ENCODE data around the gene NCK2. TPM values are rescaled to one million over a fixed set of nuclear protein-coding genes. Genes with fewer than 3 reads are reported as not detected.

Gene NCK2
- total RNA-seq, 2 experiments from 2014 or later, result 84.7 to 87.5 TPM

DNA sequence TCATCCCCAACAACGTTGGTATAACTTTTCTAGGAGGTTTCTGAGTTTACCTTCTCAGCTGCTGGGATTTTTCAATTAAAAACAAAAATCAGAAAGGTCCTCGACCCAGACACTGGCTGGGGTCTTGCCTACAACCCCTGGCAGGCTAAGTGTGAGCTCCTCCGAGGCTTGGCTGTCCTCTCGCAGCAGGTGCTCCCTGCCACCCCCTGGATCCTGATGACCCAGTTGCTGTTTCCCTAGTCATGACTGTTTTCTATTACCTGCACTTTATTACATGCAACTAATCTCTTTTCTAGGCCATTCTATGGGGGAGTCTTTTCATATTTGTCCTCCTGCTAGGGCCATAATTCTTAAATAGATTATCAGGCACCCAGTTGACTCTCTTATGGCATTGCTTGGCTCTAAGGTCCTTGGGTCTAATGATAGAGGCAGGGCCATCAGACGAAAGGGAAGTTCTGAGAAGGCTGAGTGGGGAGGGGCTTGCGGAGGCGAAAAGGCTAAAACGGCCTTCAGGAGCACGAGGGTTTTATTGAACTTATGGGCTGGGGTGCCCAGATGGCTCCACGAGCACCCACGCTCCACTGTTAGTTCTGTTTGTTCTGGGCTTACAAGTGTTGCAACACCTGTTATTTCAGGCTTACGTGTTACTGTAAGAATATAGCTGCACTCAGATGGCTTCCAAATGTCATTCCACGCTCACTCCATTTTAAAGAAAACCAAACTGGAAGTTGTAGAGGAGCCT is 166.0 kb downstream of the NCK2 start:
- POLR2A ChIA-PET, result no interaction called here
- peaks cover 4% of the 10 kb centered on the region for H3K36me3 Mint-ChIP-seq (ENCODE audit: low read depth)
- no peak for DNase-seq
- intact Hi-C loops (cut with DNase I, micrococcal nuclease), result no loop called here
- no peak overlapping the region for H3K4me3 Mint-ChIP-seq
- no peak overlapping the region for H3K27ac Mint-ChIP-seq
- peaks cover 11% of the 10 kb centered on the region for H3K9me3 Mint-ChIP-seq (ENCODE audit: low read depth)
- CTCF ChIA-PET, result interaction anchor here (1.5 kb wide), 1 partner anchor 13 kb away, joined by 3 read pairs; no protein-coding TSS in a partner anchor
- ATAC-seq, result no peak
- peaks cover 40% of the 10 kb centered on the region for H3K4me1 Mint-ChIP-seq
- no peaks in the 10 kb centered on the region for H3K27me3 Mint-ChIP-seq

DNA sequence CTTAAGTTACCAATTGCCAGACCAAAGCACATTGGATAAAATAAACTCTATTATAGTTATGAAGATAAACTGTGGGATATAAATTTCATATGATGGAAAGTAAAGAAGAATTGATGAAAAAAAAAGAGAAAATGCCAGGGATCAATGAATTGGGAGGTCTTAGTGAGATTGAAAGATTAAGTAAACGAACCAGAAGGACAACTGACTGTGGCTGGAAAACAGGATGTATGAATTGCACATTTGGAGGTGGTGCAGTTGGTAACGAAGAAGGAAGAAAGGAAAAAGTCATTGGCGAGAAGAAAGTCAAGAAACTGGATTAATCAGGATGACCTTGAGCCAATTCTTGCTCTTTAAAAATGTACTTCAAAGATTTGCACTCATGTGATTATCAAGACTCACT is 166.7 kb downstream of the NCK2 start:
- Mint-ChIP-seq H3K4me3 (no peak overlapping the region), H3K27me3 (no peaks in the 10 kb centered on the region), H3K27ac (peak overlapping the region; percentile 80), H3K9me3 (ENCODE audit: low read depth) (peaks cover 11% of the 10 kb centered on the region), H3K36me3 (ENCODE audit: low read depth) (peaks cover 4% of the 10 kb centered on the region), H3K4me1 (peaks cover 32% of the 10 kb centered on the region)
- intact Hi-C loops (cut with DNase I, micrococcal nuclease), result no loop called here
- ChIA-PET POLR2A (no interaction called here), CTCF (no interaction called here)
- no peak for DNase-seq
- ATAC-seq, result no peak

DNA sequence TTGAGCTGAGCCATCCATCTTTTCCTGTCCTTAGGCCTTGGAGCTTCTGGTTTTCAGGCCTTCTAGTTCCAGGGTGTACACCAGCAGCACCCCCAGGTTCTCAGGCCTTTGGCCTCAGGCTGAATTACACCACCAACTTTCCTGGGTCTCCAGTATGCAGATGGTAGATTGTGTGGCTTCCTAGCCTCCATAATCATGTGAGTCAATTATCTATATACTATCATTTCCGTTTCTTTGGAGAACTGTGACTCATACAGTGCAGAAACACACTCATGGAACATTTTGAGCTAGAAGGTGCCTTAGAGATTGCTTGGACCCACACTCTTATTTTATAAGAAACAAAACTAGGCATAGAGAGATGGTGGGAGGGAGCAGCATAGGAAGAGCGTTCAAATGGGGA is 167.4 kb downstream of the NCK2 start:
- DNase-seq, result no peak
- H3K9me3 Mint-ChIP-seq (ENCODE audit: low read depth), result peaks cover 11% of the 10 kb centered on the region
- H3K27me3 Mint-ChIP-seq, result no peaks in the 10 kb centered on the region
- peaks cover 4% of the 10 kb centered on the region for H3K36me3 Mint-ChIP-seq (ENCODE audit: low read depth)
- no peak overlapping the region for H3K4me3 Mint-ChIP-seq
- H3K4me1 Mint-ChIP-seq, result peaks cover 26% of the 10 kb centered on the region
- intact Hi-C loops (cut with DNase I, micrococcal nuclease), result no loop called here
- POLR2A ChIA-PET, result interaction anchor here (0.5 kb wide), 1 partner anchor 11 kb away, joined by 3 read pairs; no protein-coding TSS in a partner anchor
- ATAC-seq, result peak; percentile 95
- peak overlapping the region; percentile 80 for H3K27ac Mint-ChIP-seq
- CTCF ChIA-PET, result no interaction called here

DNA sequence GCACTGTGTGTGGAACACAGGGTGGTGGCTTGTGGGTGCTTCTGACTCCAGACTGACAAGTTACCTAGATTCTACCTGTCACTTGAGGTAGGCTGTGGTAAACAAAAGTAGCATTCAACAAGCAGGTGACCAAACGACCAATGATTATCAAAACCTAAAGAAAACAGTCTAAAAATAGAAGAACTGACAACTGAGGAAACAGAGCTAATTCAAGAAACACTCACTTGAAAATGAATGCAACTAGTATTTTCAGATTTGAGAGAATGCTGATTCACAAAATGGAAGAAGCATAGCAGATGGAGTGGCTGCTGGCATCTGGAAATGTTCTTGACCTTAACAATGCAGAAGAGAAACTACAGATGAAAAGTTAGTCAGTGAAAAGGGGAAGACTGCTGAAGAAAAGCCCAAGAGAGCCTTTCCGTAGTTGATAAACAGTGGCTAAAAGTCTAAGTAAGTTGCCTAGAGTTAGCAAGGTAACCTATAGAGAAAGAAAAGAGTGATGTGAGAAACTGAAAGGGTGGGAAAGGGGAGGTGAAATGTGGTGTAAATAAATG is 170.4 kb downstream of the NCK2 start:
- Mint-ChIP-seq H3K4me3 (no peak overlapping the region), H3K27me3 (no peaks in the 10 kb centered on the region), H3K36me3 (ENCODE audit: low read depth) (peaks cover 4% of the 10 kb centered on the region), H3K9me3 (ENCODE audit: low read depth) (peaks cover 11% of the 10 kb centered on the region), H3K27ac (no peak overlapping the region), H3K4me1 (peaks cover 32% of the 10 kb centered on the region)
- CTCF ChIA-PET, result interaction anchor here (0.6 kb wide), 1 partner anchor 13 kb away, joined by 3 read pairs; no protein-coding TSS in a partner anchor
- DNase-seq, result no peak
- intact Hi-C loops (cut with DNase I, micrococcal nuclease), result no loop called here
- ATAC-seq, result no peak
- POLR2A ChIA-PET, result no interaction called here

DNA sequence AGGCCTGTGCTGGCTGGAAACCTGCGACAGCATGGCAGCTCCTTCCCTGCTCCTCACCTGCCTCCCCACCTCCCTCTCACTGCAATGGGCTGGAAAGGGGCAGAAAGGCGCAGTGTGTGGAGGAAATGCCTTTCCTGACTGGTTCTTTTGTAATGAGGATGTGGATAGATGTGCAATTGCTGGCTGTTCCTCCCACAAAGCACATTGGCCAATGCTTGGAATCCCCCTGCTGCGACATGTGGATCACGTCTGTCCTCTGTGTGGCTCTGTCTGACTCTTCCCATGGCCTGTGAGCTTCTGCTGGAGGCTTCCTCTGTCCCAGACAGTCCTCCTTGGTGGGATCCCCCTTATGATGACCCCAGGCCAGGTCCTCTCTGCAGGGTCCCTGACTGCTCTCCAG is 172.5 kb downstream of the NCK2 start:
- DNase-seq, result no peak
- ATAC-seq, result no peak
- Mint-ChIP-seq H3K9me3 (ENCODE audit: low read depth) (peaks cover 18% of the 10 kb centered on the region), H3K36me3 (ENCODE audit: low read depth) (peaks cover 6% of the 10 kb centered on the region), H3K27ac (no peak overlapping the region), H3K27me3 (no peaks in the 10 kb centered on the region), H3K4me3 (no peak overlapping the region), H3K4me1 (peaks cover 24% of the 10 kb centered on the region)
- ChIA-PET CTCF (no interaction called here), POLR2A (no interaction called here)
- intact Hi-C loops (cut with DNase I, micrococcal nuclease), result no loop called here

DNA sequence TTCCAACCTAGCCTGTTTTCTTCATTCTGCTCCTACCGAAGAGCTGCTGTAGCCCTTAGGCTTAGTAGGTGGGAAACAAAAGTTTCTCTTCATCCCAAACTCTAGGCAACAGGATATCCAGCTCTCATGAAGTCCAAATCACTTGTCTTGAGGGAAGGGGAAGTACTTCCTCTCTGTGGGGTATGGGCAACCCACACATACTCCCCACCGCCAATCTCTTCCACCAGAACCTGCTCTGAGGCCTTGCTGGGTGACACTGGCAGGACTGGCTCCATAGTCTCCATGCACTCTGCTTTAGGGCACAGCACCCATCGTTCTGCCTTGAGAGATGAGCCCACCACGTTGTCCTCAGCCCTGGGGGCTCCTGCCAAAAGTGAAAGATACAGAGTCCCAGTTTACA is 173.0 kb downstream of the NCK2 start:
- no peak overlapping the region for H3K4me3 Mint-ChIP-seq
- intact Hi-C loops (cut with DNase I, micrococcal nuclease), result no loop called here
- H3K27ac Mint-ChIP-seq, result no peak overlapping the region
- no peak for ATAC-seq
- POLR2A ChIA-PET, result no interaction called here
- CTCF ChIA-PET, result no interaction called here
- H3K36me3 Mint-ChIP-seq (ENCODE audit: low read depth), result peaks cover 8% of the 10 kb centered on the region
- H3K4me1 Mint-ChIP-seq, result peaks cover 19% of the 10 kb centered on the region
- H3K9me3 Mint-ChIP-seq (ENCODE audit: low read depth), result peaks cover 21% of the 10 kb centered on the region
- no peak for DNase-seq
- H3K27me3 Mint-ChIP-seq, result no peaks in the 10 kb centered on the region

DNA sequence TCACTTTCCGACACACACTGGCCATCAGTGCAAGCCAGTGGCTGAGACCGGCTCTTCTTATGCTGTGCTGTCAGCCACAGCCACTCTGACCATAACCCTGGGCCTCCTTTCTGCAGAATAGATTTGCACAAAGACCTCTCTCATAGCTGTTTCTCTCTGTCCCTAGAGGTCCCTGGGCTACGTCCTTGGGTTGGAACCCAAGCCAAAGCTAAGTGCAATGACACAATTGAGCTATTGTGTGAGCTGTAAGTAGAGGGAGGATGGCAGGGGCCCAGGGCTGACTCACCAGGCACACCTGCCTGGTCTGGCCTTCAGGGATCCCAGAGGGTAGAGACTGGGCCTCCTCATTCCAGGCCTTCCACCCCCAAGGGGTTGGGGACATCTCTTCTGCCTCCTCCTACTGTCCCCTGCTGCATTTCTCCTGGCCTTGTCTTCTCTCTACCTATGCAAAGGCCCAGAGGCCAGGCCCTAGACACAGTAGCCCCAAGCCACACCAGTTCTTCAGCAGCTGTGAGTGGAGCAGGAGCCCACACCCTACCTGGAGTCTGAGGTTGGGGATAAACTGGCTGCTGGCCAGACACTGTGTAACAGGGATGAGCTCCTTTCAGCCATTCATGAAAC is 174.6 kb downstream of the NCK2 start:
- Mint-ChIP-seq H3K4me3 (no peak overlapping the region), H3K27me3 (no peaks in the 10 kb centered on the region), H3K36me3 (ENCODE audit: low read depth) (peaks cover 7% of the 10 kb centered on the region), H3K9me3 (ENCODE audit: low read depth) (peaks cover 19% of the 10 kb centered on the region), H3K4me1 (peaks cover 26% of the 10 kb centered on the region), H3K27ac (no peak overlapping the region)
- ChIA-PET POLR2A (interaction anchor here (0.6 kb wide), 1 partner anchor 15 kb away, joined by 4 read pairs; no protein-coding TSS in a partner anchor), CTCF (interaction anchor here (0.6 to 1.4 kb wide), 7 partner anchors 11 to 44 kb away, joined by 3 to 6 read pairs (median 4); no protein-coding TSS in a partner anchor)
- DNase-seq (no peak), ATAC-seq (peak; percentile 39)
- intact Hi-C loops (cut with DNase I, micrococcal nuclease), result no loop called here

DNA sequence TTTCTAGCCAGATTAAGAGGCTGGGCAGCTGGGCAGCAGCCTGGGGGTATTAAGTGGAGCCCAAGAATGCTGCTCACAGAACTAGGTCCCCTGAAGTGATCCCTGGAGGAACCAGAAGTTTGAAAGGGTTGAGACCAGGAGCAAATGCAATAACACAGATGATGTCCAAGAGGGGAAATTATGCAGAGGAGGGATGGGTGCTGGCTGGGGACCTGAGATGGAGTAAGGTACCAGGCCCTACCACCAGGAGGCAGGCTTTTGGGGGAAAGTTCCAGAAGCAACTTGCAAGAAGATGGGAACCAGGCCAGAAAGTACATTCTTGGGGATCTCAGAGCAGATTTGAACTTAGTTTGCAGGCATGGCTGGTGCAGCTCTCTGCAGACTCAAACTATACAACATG is 175.1 kb downstream of the NCK2 start:
- Mint-ChIP-seq H3K4me3 (no peak overlapping the region), H3K27ac (no peak overlapping the region), H3K36me3 (ENCODE audit: low read depth) (peaks cover 5% of the 10 kb centered on the region), H3K4me1 (peaks cover 31% of the 10 kb centered on the region), H3K9me3 (ENCODE audit: low read depth) (peaks cover 17% of the 10 kb centered on the region), H3K27me3 (no peaks in the 10 kb centered on the region)
- intact Hi-C loops (cut with DNase I, micrococcal nuclease), result loop anchor here in 1 of 2 experiments (1.0 kb wide), 1 partner anchor 165 kb away; no protein-coding TSS in a partner anchor
- ChIA-PET CTCF (interaction anchor here (0.7 to 1.4 kb wide), 7 partner anchors 10 to 45 kb away, joined by 3 to 6 read pairs (median 4); no protein-coding TSS in a partner anchor), POLR2A (no interaction called here)
- peak; percentile 72 for ATAC-seq
- peak; percentile 74 for DNase-seq

DNA sequence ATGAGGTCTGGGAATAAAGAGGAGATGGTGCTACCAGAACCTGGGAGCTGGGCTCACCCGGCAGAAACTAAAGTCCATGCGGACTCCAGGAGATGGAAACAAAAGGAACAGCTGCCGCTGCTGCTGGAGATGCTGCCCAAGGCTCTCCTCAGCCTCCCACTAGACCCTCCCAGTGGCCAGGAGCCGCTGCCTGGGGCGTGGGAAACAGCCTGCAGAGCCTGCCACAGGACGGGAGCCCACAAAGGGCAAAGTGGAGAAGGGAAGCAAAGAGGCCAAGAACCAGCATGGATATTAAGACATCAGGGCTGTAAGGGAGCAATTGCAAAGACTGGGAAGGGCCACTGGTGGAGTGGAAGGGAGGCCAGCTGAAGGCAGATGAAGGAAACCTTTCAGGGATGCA is 179.6 kb downstream of the NCK2 start:
- H3K27me3 Mint-ChIP-seq, result no peaks in the 10 kb centered on the region
- ChIA-PET CTCF (interaction anchor here (1.1 to 1.3 kb wide), 2 partner anchors 14 to 144 kb away, joined by 3 to 4 read pairs; no protein-coding TSS in a partner anchor), POLR2A (no interaction called here)
- peaks cover 4% of the 10 kb centered on the region for H3K36me3 Mint-ChIP-seq (ENCODE audit: low read depth)
- ATAC-seq (no peak), DNase-seq (no peak)
- no peak overlapping the region for H3K4me3 Mint-ChIP-seq
- peaks cover 13% of the 10 kb centered on the region for H3K9me3 Mint-ChIP-seq (ENCODE audit: low read depth)
- peaks cover 56% of the 10 kb centered on the region for H3K4me1 Mint-ChIP-seq
- intact Hi-C loops (cut with DNase I, micrococcal nuclease), result no loop called here
- H3K27ac Mint-ChIP-seq, result no peak overlapping the region

DNA sequence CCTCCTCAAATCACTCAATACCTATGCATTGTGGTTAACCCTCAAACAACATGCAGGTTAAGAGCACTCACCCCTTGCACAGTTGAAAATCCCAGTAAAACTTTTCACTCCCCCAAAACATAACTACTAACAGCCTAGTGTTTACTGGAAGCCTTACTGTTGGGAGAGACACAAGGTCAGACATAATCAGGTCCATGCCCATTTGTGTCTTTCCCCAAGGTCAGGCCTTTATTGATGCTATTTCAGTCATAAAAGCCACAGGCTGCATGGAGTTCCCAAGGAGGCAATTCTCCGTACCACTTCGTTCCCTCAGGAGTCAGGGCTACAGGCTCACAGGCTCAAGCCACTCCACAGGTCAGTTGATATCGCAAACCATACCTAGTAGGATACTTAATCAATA is 180.2 kb downstream of the NCK2 start:
- H3K4me3 Mint-ChIP-seq, result no peak overlapping the region
- POLR2A ChIA-PET, result no interaction called here
- H3K9me3 Mint-ChIP-seq (ENCODE audit: low read depth), result peaks cover 13% of the 10 kb centered on the region
- no peak overlapping the region for H3K27ac Mint-ChIP-seq
- H3K27me3 Mint-ChIP-seq, result no peaks in the 10 kb centered on the region
- peaks cover 4% of the 10 kb centered on the region for H3K36me3 Mint-ChIP-seq (ENCODE audit: low read depth)
- intact Hi-C loops (cut with DNase I, micrococcal nuclease), result loop anchor here in 1 of 2 experiments (5.0 kb wide), 1 partner anchor 53 kb away; no protein-coding TSS in a partner anchor
- ATAC-seq (no peak), DNase-seq (no peak)
- CTCF ChIA-PET, result interaction anchor here (1.3 kb wide), 1 partner anchor 143 kb away, joined by 4 read pairs; no protein-coding TSS in a partner anchor
- peaks cover 58% of the 10 kb centered on the region for H3K4me1 Mint-ChIP-seq

DNA sequence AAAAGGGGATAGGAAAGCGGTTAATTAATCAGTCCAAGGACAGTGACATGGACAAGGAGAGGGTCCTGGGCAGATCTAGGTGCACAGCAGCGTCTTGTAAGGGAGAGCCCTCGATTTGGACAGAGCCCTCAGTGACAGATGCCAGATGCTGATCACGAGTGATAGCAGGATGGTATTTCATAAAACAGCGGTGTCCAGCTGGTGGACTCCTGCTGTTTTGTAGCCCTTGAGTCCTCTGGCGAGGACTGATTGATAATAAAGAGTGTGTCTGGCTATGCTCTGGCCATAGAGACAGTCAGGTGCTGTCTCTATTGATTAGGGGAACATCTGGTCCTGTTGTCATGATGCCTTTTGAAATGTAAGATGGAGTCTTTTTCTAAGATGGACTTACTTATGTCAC is 180.7 kb downstream of the NCK2 start:
- no peaks in the 10 kb centered on the region for H3K27me3 Mint-ChIP-seq
- H3K27ac Mint-ChIP-seq, result no peak overlapping the region
- no peak overlapping the region for H3K4me3 Mint-ChIP-seq
- ChIA-PET POLR2A (no interaction called here), CTCF (interaction anchor here (1.3 kb wide), 1 partner anchor 143 kb away, joined by 4 read pairs; no protein-coding TSS in a partner anchor)
- H3K36me3 Mint-ChIP-seq (ENCODE audit: low read depth), result peaks cover 4% of the 10 kb centered on the region
- peaks cover 60% of the 10 kb centered on the region for H3K4me1 Mint-ChIP-seq
- peaks cover 13% of the 10 kb centered on the region for H3K9me3 Mint-ChIP-seq (ENCODE audit: low read depth)
- DNase-seq (no peak), ATAC-seq (no peak)
- intact Hi-C loops (cut with DNase I, micrococcal nuclease), result loop anchor here in 1 of 2 experiments (5.0 kb wide), 1 partner anchor 53 kb away; no protein-coding TSS in a partner anchor

All from activated CD4-positive, alpha-beta T cell treated with anti-CD3 and anti-CD28 coated beads for 36 hours (primary cell).